AG04449 (cell line): Measurements from ENCODE around the gene RBM39.
A peak's percentile ranks its signal among the peaks of the same experiment; 100 is the strongest.
"Not testable (repeated sequence)": the region's sequence is repeated elsewhere in the genome, so short reads cannot be mapped to it uniquely, and the experiment has no call there.

ENCODE experiments used
- CTCF ChIA-PET: fragments of 350-600 bp; formaldehyde crosslinking; extraction: SDS; loops from one replicate; lab custom pipeline; 2021; ENCODE audit warnings: antibody characterized with exemption; lab: Yijun Ruan, JAX
- POLR2A ChIA-PET: fragments of 400-600, 350-600 bp; formaldehyde crosslinking; extraction: SDS; loops from one replicate; lab custom pipeline; 2020; ENCODE audit warnings: antibody characterized with exemption, inconsistent platforms; lab: Yijun Ruan, JAX
- DNase-seq: peaks from one replicate; pipeline ENCODE4 v3.0.0-alpha.2; 2010; ENCODE audit warnings: low read depth, low spot score
- H3K4me3 ChIP-seq: 2 replicates; pipeline ENCODE4 v1.5.1; 2011; ENCODE audit warnings: low read depth, mild to moderate bottlenecking, control low read depth, low read length
- CTCF ChIP-seq: IDR thresholded peaks from one replicate; pipeline ENCODE4 v1.5.1; 2011; ENCODE audit warnings: mild to moderate bottlenecking, moderate library complexity, low read length, control low read depth, inconsistent platforms; ENCODE audit not compliant: insufficient read depth; ENCODE audit errors: missing control alignments

RBM39 gene

GRCh38 chr20:35757098-35757705 is 15.1 kb upstream of the RBM39 start:
- CTCF ChIA-PET: interaction anchor here (0.9 kb wide), 1 partner anchor 15 kb away, joined by 3 read pairs; no protein-coding TSS in a partner anchor
- TF ChIP-seq CTCF: no peak

GRCh38 chr20:35756404-35756803 is 14.3 kb upstream of the RBM39 start:
- ChIA-PET CTCF (interaction anchor here (0.9 to 1.7 kb wide), 2 partner anchors 14 to 16 kb away, joined by 3 read pairs; partner anchors contain the start of gene RBM39), POLR2A (no interaction called here)
- no peak for DNase-seq
- no peak for TF ChIP-seq CTCF
- H3K4me3 ChIP-seq: no peak overlapping the region

More at GRCh38 chr20:35757098-35757705, 15.1 kb upstream of the RBM39 start:
- no peak for DNase-seq
- no peak overlapping the region for H3K4me3 ChIP-seq
- POLR2A ChIA-PET: no interaction called here

- no peak for DNase-seq
- CTCF ChIA-PET: interaction anchor here (1.5 kb wide), 1 partner anchor 204 kb away, joined by 4 read pairs; the partner anchor contains the start of gene SCAND1
- POLR2A ChIA-PET: interaction anchor here (1.1 kb wide), 1 partner anchor 8 kb away, joined by 3 read pairs; the partner anchor contains the start of gene RBM39
- no peak for TF ChIP-seq CTCF
- H3K4me3 ChIP-seq: no peak overlapping the region
These were observed 8.6 kb upstream of the RBM39 start for GRCh38 chr20:35750611-35751010.

GRCh38 chr20:35744492-35744841 is 2.4 kb upstream of the RBM39 start:
- DNase-seq, CTCF ChIA-PET, H3K4me3 ChIP-seq: not testable (repeated sequence)
- POLR2A ChIA-PET: interaction anchor here (0.6 to 3.2 kb wide), 3 partner anchors 51 to 234 kb away, joined by 3 to 51 read pairs (median 3); no protein-coding TSS in a partner anchor

- ChIA-PET POLR2A (interaction anchor here (0.6 to 3.2 kb wide), 5 partner anchors 11 to 234 kb away, joined by 3 to 51 read pairs (median 8); no protein-coding TSS in a partner anchor), CTCF (interaction anchor here (0.9 to 2.6 kb wide), 5 partner anchors 10 to 247 kb away, joined by 3 to 19 read pairs (median 5); no protein-coding TSS in a partner anchor)
- TF ChIP-seq CTCF: no peak
- DNase-seq: no peak
- no peak overlapping the region for H3K4me3 ChIP-seq
These were observed 1.8 kb upstream of the RBM39 start for GRCh38 chr20:35743693-35744491.

GRCh38 chr20:35742741-35743523 is 872 bp upstream of the RBM39 start:
- ChIA-PET CTCF (interaction anchor here (0.9 to 2.6 kb wide), 11 partner anchors 11 to 248 kb away, joined by 3 to 19 read pairs (median 3); partner anchors contain the start of gene SCAND1), POLR2A (interaction anchor here (0.5 to 3.2 kb wide), 33 partner anchors 8 to 396 kb away, joined by 3 to 51 read pairs (median 4); partner anchors contain the start of genes CEP250, NFS1, PHF20 and ROMO1)
- no peak for DNase-seq
- no peak for TF ChIP-seq CTCF
- peak overlapping the region; percentile 69 for H3K4me3 ChIP-seq
